IMR-90 (cell line): ENCODE results near the gene PALMD. TPM values are rescaled to one million over a fixed set of nuclear protein-coding genes. Genes with fewer than 3 reads are reported as not detected.

ENCODE experiments used
- ATAC-seq: fragments of 200-7000 bp; cut with Tn5 transposase; 2 replicates; pipeline ENCODE4 v1.9.1; 2020; ENCODE audit warnings: low read depth, mild to moderate bottlenecking, moderate library complexity
- BruUV-seq: library from RNA; stranded (reverse); fragments of 400-500 nt; replicated peaks from 2 replicates; lab custom pipeline; 2021; lab: Mats Ljungman, UMichigan
- CTCF ChIA-PET: fragments of 300-600 bp; formaldehyde crosslinking; extraction: SDS; loops from one replicate; lab custom pipeline; 2021; ENCODE audit warnings: antibody characterized with exemption; lab: Yijun Ruan, JAX
- POLR2A ChIA-PET: fragments of 300-600 bp; sonication (Branson Sonifier 250); formaldehyde crosslinking; loops from one replicate; lab custom pipeline; 2022; ENCODE audit warnings: antibody characterized with exemption; ENCODE audit not compliant: unreplicated experiment; lab: Charles Lee
- DNase-seq: peaks from one replicate; pipeline ENCODE4 v3.0.0; 2013
- H2AFZ ChIP-seq: replicated peaks from 2 replicates; pipeline ENCODE3; 2013; ENCODE audit warnings: low read length, mild to moderate bottlenecking; ENCODE audit not compliant: poor library complexity
- H2AK5ac ChIP-seq: 2 replicates; pipeline ENCODE4 v1.6.1; 2013; ENCODE audit warnings: low read depth, low read length, inconsistent platforms
- H2AK9ac ChIP-seq: replicated peaks from 2 replicates; pipeline ENCODE3; 2013; ENCODE audit warnings: mild to moderate bottlenecking, low read depth, low read length, moderate library complexity; ENCODE audit not compliant: poor library complexity
- H2BK120ac ChIP-seq: 2 replicates; pipeline ENCODE4 v1.6.1; 2013; ENCODE audit warnings: low read depth, low read length, inconsistent platforms
- H2BK15ac ChIP-seq: 3 replicates; pipeline ENCODE4 v1.6.1; 2013; ENCODE audit warnings: low read depth, low read length, inconsistent platforms
- H2BK20ac ChIP-seq: 2 replicates; pipeline ENCODE4 v1.6.1; 2013; ENCODE audit warnings: low read depth, mild to moderate bottlenecking, inconsistent platforms, low read length, moderate library complexity
- H2BK5ac ChIP-seq: 2 replicates; pipeline ENCODE4 v1.6.1; 2013; ENCODE audit warnings: mild to moderate bottlenecking, low read depth, low read length, inconsistent platforms; ENCODE audit not compliant: poor library complexity, severe bottlenecking
- H3K14ac ChIP-seq: replicated peaks from 2 replicates; pipeline ENCODE4 v1.6.1; 2013; ENCODE audit warnings: low read depth, low read length, inconsistent platforms
- H3K18ac ChIP-seq: 2 replicates; pipeline ENCODE4 v1.6.1; 2013; ENCODE audit warnings: low read depth, low read length, control low read depth
- H3K23ac ChIP-seq: 2 replicates; pipeline ENCODE4 v1.6.1; 2013; ENCODE audit warnings: low read depth, low read length, inconsistent platforms
- H3K27ac ChIP-seq: 2 replicates; pipeline ENCODE4 v1.5.1; 2013; ENCODE audit warnings: mild to moderate bottlenecking, control low read depth, low read length; ENCODE audit not compliant: insufficient read depth
- H3K27me3 ChIP-seq: 2 replicates; pipeline ENCODE4 v1.6.1; 2013; ENCODE audit warnings: low read length; ENCODE audit not compliant: control insufficient read depth, insufficient read depth
- H3K36me3 ChIP-seq: 2 replicates; pipeline ENCODE4 v1.6.1; 2013; ENCODE audit warnings: low read length, mixed read lengths; ENCODE audit not compliant: control insufficient read depth, insufficient read depth
- H3K4ac ChIP-seq: 2 replicates; pipeline ENCODE4 v1.6.1; 2013; ENCODE audit warnings: low read depth, low read length, inconsistent platforms
- H3K4me1 ChIP-seq: 2 replicates; pipeline ENCODE4 v1.6.1; 2013; ENCODE audit warnings: low read length, mixed read lengths; ENCODE audit not compliant: control insufficient read depth, insufficient read depth
- H3K4me2 ChIP-seq: 2 replicates; pipeline ENCODE4 v1.6.1; 2013; ENCODE audit warnings: low read depth, mild to moderate bottlenecking, control low read depth, low read length, moderate library complexity
- H3K4me3 ChIP-seq: 2 replicates; pipeline ENCODE4 v1.5.1; 2013; ENCODE audit warnings: low read depth, mild to moderate bottlenecking, control low read depth, low read length, moderate library complexity; ENCODE audit not compliant: insufficient read depth
- H3K56ac ChIP-seq: 2 replicates; pipeline ENCODE4 v1.6.1; 2013; ENCODE audit warnings: low read length, inconsistent platforms; ENCODE audit not compliant: insufficient read depth; ENCODE audit errors: extremely low read depth
- H3K79me1 ChIP-seq, 2 experiments: 2 replicates each; pipeline ENCODE4 v1.6.1; 2013; ENCODE audit warnings: low read length in 2 of 2, inconsistent platforms in 1 of 2, low read depth in 1 of 2
- H3K9ac ChIP-seq: 2 replicates; pipeline ENCODE4 v1.6.1; 2013; ENCODE audit warnings: low read depth, low read length, control low read depth
- H3K9me1 ChIP-seq: 2 replicates; pipeline ENCODE4 v1.6.1; 2013; ENCODE audit warnings: low read length, inconsistent platforms; ENCODE audit not compliant: insufficient read depth
- H3K9me3 ChIP-seq: 2 replicates; pipeline ENCODE4 v1.6.1; 2013; ENCODE audit warnings: low read length; ENCODE audit not compliant: control insufficient read depth, insufficient read depth
- H4K20me1 ChIP-seq: 2 replicates; pipeline ENCODE4 v1.6.1; 2013; ENCODE audit warnings: low read length, inconsistent platforms; ENCODE audit not compliant: insufficient read depth
- H4K5ac ChIP-seq: 2 replicates; pipeline ENCODE4 v1.6.1; 2013; ENCODE audit warnings: mild to moderate bottlenecking, low read depth, low read length, control low read depth
- H4K8ac ChIP-seq, 2 experiments: 2 replicates each; pipeline ENCODE4 v1.6.1; 2013; ENCODE audit warnings: low read depth in 2 of 2, low read length in 2 of 2, control low read depth in 1 of 2, inconsistent platforms in 1 of 2
- H4K91ac ChIP-seq: 2 replicates; pipeline ENCODE4 v1.6.1; 2013; ENCODE audit warnings: low read depth, low read length, inconsistent platforms; ENCODE audit not compliant: insufficient read depth
- CHD1 ChIP-seq: IDR thresholded peaks from 2 replicates; pipeline ENCODE4 v1.6.1; 2012; ENCODE audit warnings: low read depth, low read length, improper control_type of control experiment
- FOS ChIP-seq: fragments of 150-350 bp; IDR thresholded peaks from 2 replicates; pipeline ENCODE4 v1.6.1; 2016; ENCODE audit warnings: low read depth, low read length
- MXI1 ChIP-seq: IDR thresholded peaks from 2 replicates; pipeline ENCODE4 v1.6.1; 2012; ENCODE audit warnings: low read depth, mild to moderate bottlenecking, low read length, moderate library complexity, borderline replicate concordance
- POLR2A ChIP-seq: IDR thresholded peaks from 2 replicates; pipeline ENCODE4 v1.6.1; 2012; ENCODE audit warnings: mild to moderate bottlenecking, low read depth, low read length
- RAD21 ChIP-seq: IDR thresholded peaks from 2 replicates; pipeline ENCODE4 v1.6.1; 2012; ENCODE audit warnings: low read length, improper control_type of control experiment
- RCOR1 ChIP-seq: IDR thresholded peaks from 2 replicates; pipeline ENCODE4 v1.6.1; 2012; ENCODE audit warnings: mild to moderate bottlenecking, low read length, improper control_type of control experiment; ENCODE audit not compliant: insufficient replicate concordance
- WGBS, 2 experiments: methylation state at CpG; one replicate each; pipeline versions ENCODE4 v1.1.5 to v1.1.7; 2013; ENCODE audit warnings: missing lambda C conversion rate in 2 of 2; ENCODE audit not compliant: insufficient read length in 1 of 2; ENCODE audit errors: extremely low coverage in 2 of 2; 5-methylcytosine and 5-hydroxymethylcytosine counted together
- dilution Hi-C: fragments of 300-500 bp; cut with HindIII; formaldehyde crosslinking; loops from one replicate; pipeline ENCODE4 v1.14.3; 2018; ENCODE audit warnings: low sequenced_read_pairs; ENCODE audit not compliant: unreplicated experiment
- in situ Hi-C: fragments of 300-500 bp; cut with MboI; formaldehyde crosslinking; loops from 3 replicates; pipeline ENCODE4 v1.14.3; 2019; ENCODE audit warnings: low sequenced_read_pairs, inconsistent platforms, mixed read lengths
- intact Hi-C: fragments of 100-400 bp; cut with micrococcal nuclease; formaldehyde crosslinking; loops from 2 replicates; pipeline ENCODE4 v1.10.0; 2022
- polyA plus RNA-seq, 3 experiments: library from polyadenylated mRNA; depleted of rRNA; stranded (reverse); fragments of >200 nt; gene quantifications; 2 replicates each; pipeline ENCODE4 v1.2.3, GENCODE V29; 2012; ENCODE audit warnings: low replicate concordance in 1 of 3
- total RNA-seq: library from RNA; depleted of rRNA; stranded (reverse); fragments of >200 nt; gene quantifications from 2 replicates; pipeline ENCODE4 v1.2.3, GENCODE V29; 2012
- TF ChIP-seq, protein P1 (sequence below): fragments of 150-350 bp; IDR thresholded peaks from 2 replicates; pipeline ENCODE4 v1.6.1; 2016; ENCODE audit warnings: low read depth, mild to moderate bottlenecking, low read length, moderate library complexity, borderline replicate concordance

The PALMD gene
- total and polyA plus RNA-seq, 2 of the 4 experiments (the other 2 are of a cell fraction) = 0.51 to 0.72 TPM

DNA sequence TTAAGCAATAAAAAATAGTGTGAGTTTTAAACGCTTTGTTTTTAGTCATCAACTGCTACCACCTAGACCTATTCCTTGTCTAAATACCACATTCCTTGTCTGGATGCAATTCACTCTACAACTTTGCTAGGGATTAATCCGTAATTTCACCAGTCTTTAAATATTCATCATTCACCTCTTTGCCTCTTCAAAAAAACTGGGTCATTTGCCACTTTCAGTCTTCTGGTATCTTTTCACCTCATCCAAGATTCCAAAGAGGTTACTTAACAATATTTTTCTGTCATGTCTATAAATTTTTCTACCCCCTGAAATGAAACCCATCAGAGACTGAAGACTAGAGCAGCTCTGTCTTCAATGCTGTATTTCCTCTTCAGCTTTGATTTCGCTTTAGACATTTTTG lies 9.5 kb downstream of the PALMD start:
- H3K14ac ChIP-seq = no peak overlapping the region
- POLR2A ChIA-PET = no interaction called here
- H4K8ac ChIP-seq = no peak overlapping the region
- H3K9me3 ChIP-seq = no peaks in the 10 kb centered on the region
- ATAC-seq (no peak), DNase-seq (no peak)
- no peaks in the 10 kb centered on the region for H3K36me3 ChIP-seq
- no peak overlapping the region for H3K4me3 ChIP-seq
- no peak overlapping the region for H2BK20ac ChIP-seq
- no peaks in the 10 kb centered on the region for H3K9me1 ChIP-seq
- intact Hi-C loops = no loop called here
- no peaks in the 10 kb centered on the region for H3K27me3 ChIP-seq
- no peak overlapping the region for H3K18ac ChIP-seq
- dilution Hi-C loops = no loop called here
- no peak overlapping the region for H2AFZ ChIP-seq
- H3K9ac ChIP-seq = no peak overlapping the region
- H3K4ac ChIP-seq = no peak overlapping the region
- TF ChIP-seq RCOR1 (no peak), POLR2A (no peak), RAD21 (no peak), MXI1 (no peak), FOS (no peak), CHD1 (no peak)
- TF ChIP-seq, protein P1, sequence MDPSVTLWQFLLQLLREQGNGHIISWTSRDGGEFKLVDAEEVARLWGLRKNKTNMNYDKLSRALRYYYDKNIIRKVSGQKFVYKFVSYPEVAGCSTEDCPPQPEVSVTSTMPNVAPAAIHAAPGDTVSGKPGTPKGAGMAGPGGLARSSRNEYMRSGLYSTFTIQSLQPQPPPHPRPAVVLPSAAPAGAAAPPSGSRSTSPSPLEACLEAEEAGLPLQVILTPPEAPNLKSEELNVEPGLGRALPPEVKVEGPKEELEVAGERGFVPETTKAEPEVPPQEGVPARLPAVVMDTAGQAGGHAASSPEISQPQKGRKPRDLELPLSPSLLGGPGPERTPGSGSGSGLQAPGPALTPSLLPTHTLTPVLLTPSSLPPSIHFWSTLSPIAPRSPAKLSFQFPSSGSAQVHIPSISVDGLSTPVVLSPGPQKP = no peak
- H2BK15ac ChIP-seq = no peak overlapping the region
- H3K23ac ChIP-seq = no peak overlapping the region
- H2BK5ac ChIP-seq = no peak overlapping the region
- no peak overlapping the region for H4K5ac ChIP-seq
- no peak overlapping the region for H3K4me2 ChIP-seq
- H4K20me1 ChIP-seq = no peaks in the 10 kb centered on the region
- no TSS peak for BruUV-seq
- no peak overlapping the region for H3K56ac ChIP-seq
- H3K27ac ChIP-seq = no peak overlapping the region
- H4K91ac ChIP-seq = no peak overlapping the region
- in situ Hi-C loops = no loop called here
- H2BK120ac ChIP-seq = no peak overlapping the region
- H2AK9ac ChIP-seq = no peak overlapping the region
- H3K79me1 ChIP-seq = no peaks in the 10 kb centered on the region
- WGBS, 2 experiments = no CpG with 5 or more reads among the region's 3 CpGs
- peaks cover 11% of the 10 kb centered on the region for H3K4me1 ChIP-seq
- no peak overlapping the region for H2AK5ac ChIP-seq
- CTCF ChIA-PET = interaction anchor here (0.6 kb wide), 1 partner anchor 1277 kb away, joined by 3 read pairs; no protein-coding TSS in a partner anchor
